H1 (cell line): ENCODE measurements around the gene CSTF2T. TPM values are rescaled to one million over a fixed set of nuclear protein-coding genes. Genes with fewer than 3 reads are reported as not detected.

Experiments used
- CTCF ChIA-PET: fragments of 300-600 bp; sonication (Branson Sonifier 250); formaldehyde crosslinking; loops from one replicate; lab custom pipeline; 2021; ENCODE audit not compliant: partially characterized antibody; lab: Charles Lee
- POLR2A ChIA-PET: fragments of 300-600 bp; sonication (Branson Sonifier 250); formaldehyde crosslinking; loops from one replicate; lab custom pipeline; 2021; ENCODE audit warnings: inconsistent platforms; ENCODE audit not compliant: partially characterized antibody; lab: Charles Lee
- DNase-seq, 2 experiments: peaks; one replicate each; pipeline versions ENCODE4 v3.0.0 to v3.0.0-alpha.2; 2010 to 2022; ENCODE audit warnings: low spot score in 2 of 2, low read depth in 1 of 2, mixed read lengths in 1 of 2
- FAIRE-seq: peaks from 2 replicates; lab custom pipeline; 2011; peaks lifted over from hg19 to GRCh38; lab: Jason Lieb, UNC
- H2AFZ ChIP-seq: 2 replicates; pipeline ENCODE4 v1.8.1; 2012; ENCODE audit warnings: low read length, inconsistent platforms
- H2AK5ac ChIP-seq: 2 replicates; pipeline ENCODE4 v1.6.1; 2013; ENCODE audit warnings: low read depth, low read length
- H2BK120ac ChIP-seq: replicated peaks from 2 replicates; pipeline ENCODE3; 2013; ENCODE audit warnings: low read depth, low read length, inconsistent platforms
- H2BK12ac ChIP-seq: 2 replicates; pipeline ENCODE4 v1.6.1; 2013; ENCODE audit warnings: low read depth, low read length
- H2BK15ac ChIP-seq: 2 replicates; pipeline ENCODE4 v1.6.1; 2013; ENCODE audit warnings: low read length
- H2BK20ac ChIP-seq: 2 replicates; pipeline ENCODE4 v1.6.1; 2013; ENCODE audit warnings: low read length
- H2BK5ac ChIP-seq: 2 replicates; pipeline ENCODE4 v1.6.1; 2013; ENCODE audit warnings: low read depth, low read length
- H3K14ac ChIP-seq: 2 replicates; pipeline ENCODE4 v1.6.1; 2013; ENCODE audit warnings: inconsistent platforms; ENCODE audit not compliant: insufficient read length
- H3K18ac ChIP-seq: 2 replicates; pipeline ENCODE4 v1.6.1; 2013; ENCODE audit warnings: low read length; ENCODE audit errors: extremely low read depth
- H3K23ac ChIP-seq: 2 replicates; pipeline ENCODE4 v1.6.1; 2013; ENCODE audit warnings: inconsistent platforms; ENCODE audit not compliant: insufficient read length
- H3K23me2 ChIP-seq: 2 replicates; pipeline ENCODE4 v1.6.1; 2013; ENCODE audit warnings: low read depth, low read length
- H3K27ac ChIP-seq: 2 replicates; pipeline ENCODE4 v1.6.1; 2011; ENCODE audit warnings: low read depth, low read length, inconsistent platforms
- H3K27me3 ChIP-seq, 4 experiments: replicated peaks in 1 of 4; 1 replicate in 1 of 4; 2 replicates in 3 of 4; pipeline versions ENCODE4 v1.6.1 to v1.8.1; 2011 to 2013; ENCODE audit warnings: low read length in 3 of 4, mild to moderate bottlenecking in 3 of 4, inconsistent platforms in 2 of 4, mixed read lengths in 2 of 4, moderate library complexity in 1 of 4; ENCODE audit not compliant: control insufficient read depth in 3 of 4, insufficient read depth in 3 of 4; ENCODE audit errors: extremely low read depth in 1 of 4
- H3K36me3 ChIP-seq, 4 experiments: 2 replicates each; pipeline versions ENCODE4 v1.6.1 to v1.8.1; 2011 to 2013; ENCODE audit warnings: mild to moderate bottlenecking in 4 of 4, low read length in 3 of 4, moderate library complexity in 2 of 4, control low read depth in 1 of 4, inconsistent platforms in 1 of 4; ENCODE audit not compliant: insufficient read depth in 4 of 4, control insufficient read depth in 2 of 4
- H3K4ac ChIP-seq: replicated peaks from 2 replicates; pipeline ENCODE3; 2013; ENCODE audit warnings: low read length, low read depth, mixed read lengths, inconsistent platforms; ENCODE audit not compliant: insufficient read length
- H3K4me1 ChIP-seq, 4 experiments: replicated peaks in 1 of 4; 1 replicate in 1 of 4; 2 replicates in 3 of 4; pipeline versions ENCODE4 v1.6.1 to v1.8.1; 2011 to 2013; ENCODE audit warnings: low read length in 3 of 4, inconsistent platforms in 2 of 4, mixed read lengths in 1 of 4; ENCODE audit not compliant: insufficient read depth in 4 of 4, control insufficient read depth in 3 of 4
- H3K4me2 ChIP-seq, 2 experiments: 2 replicates each; pipeline versions ENCODE4 v1.6.1 to v1.8.1; 2011 to 2013; ENCODE audit warnings: low read depth in 2 of 2, low read length in 2 of 2, control low read depth in 1 of 2, inconsistent platforms in 1 of 2, mild to moderate bottlenecking in 1 of 2; ENCODE audit not compliant: insufficient read depth in 1 of 2
- H3K4me3 ChIP-seq, 4 experiments: fragments of 200-600, 300-600 bp in 1 of 4; sonication (generic), shearing (Covaris generic), sonication (Bioruptor Twin) in 1 of 4; 2 replicates each; pipeline versions ENCODE4 v1.5.1 to v1.8.1; 2011 to 2016; ENCODE audit warnings: low read length in 4 of 4, low read depth in 3 of 4, control low read depth in 2 of 4, inconsistent platforms in 2 of 4, mild to moderate bottlenecking in 2 of 4, mixed read lengths in 1 of 4, moderate library complexity in 1 of 4; ENCODE audit not compliant: insufficient read depth in 2 of 4; ENCODE audit errors: extremely low read depth in 1 of 4
- H3K56ac ChIP-seq: replicated peaks from 2 replicates; pipeline ENCODE3; 2013; ENCODE audit warnings: low read depth, mild to moderate bottlenecking, mixed read lengths, low read length, inconsistent platforms; ENCODE audit not compliant: insufficient read length
- H3K79me1 ChIP-seq: 2 replicates; pipeline ENCODE4 v1.6.1; 2013; ENCODE audit warnings: low read depth, low read length, control low read depth
- H3K79me2 ChIP-seq, 2 experiments: 2 replicates each; pipeline versions ENCODE4 v1.6.1 to v1.8.1; 2012 to 2013; ENCODE audit warnings: low read length in 2 of 2, mild to moderate bottlenecking in 2 of 2, inconsistent platforms in 1 of 2; ENCODE audit not compliant: insufficient read depth in 2 of 2, control insufficient read depth in 1 of 2
- H3K9ac ChIP-seq, 4 experiments: replicated peaks in 1 of 4; 1 replicate in 1 of 4; 2 replicates in 3 of 4; pipeline versions ENCODE4 v1.6.1 to v1.8.1; 2011 to 2013; ENCODE audit warnings: low read depth in 3 of 4, low read length in 3 of 4, control low read depth in 2 of 4, mild to moderate bottlenecking in 2 of 4, moderate library complexity in 2 of 4, inconsistent platforms in 1 of 4; ENCODE audit errors: extremely low read depth in 1 of 4
- H3K9me3 ChIP-seq, 2 experiments: 2 replicates each; pipeline versions ENCODE4 v1.6.1 to v1.8.1; 2012 to 2013; ENCODE audit warnings: mild to moderate bottlenecking in 2 of 2, moderate library complexity in 2 of 2, control low read depth in 1 of 2, inconsistent platforms in 1 of 2, low read depth in 1 of 2, low read length in 1 of 2, mixed read lengths in 1 of 2; ENCODE audit not compliant: insufficient read depth in 2 of 2
- H4K20me1 ChIP-seq, 2 experiments: replicated peaks in 1 of 2; 2 replicates each; pipeline versions ENCODE3 to v1.8.1; 2011 to 2013; ENCODE audit warnings: inconsistent platforms in 2 of 2, low read length in 2 of 2, mild to moderate bottlenecking in 1 of 2; ENCODE audit not compliant: insufficient read depth in 2 of 2, control insufficient read depth in 1 of 2
- H4K5ac ChIP-seq: 2 replicates; pipeline ENCODE4 v1.6.1; 2013; ENCODE audit warnings: low read length, low read depth, mixed read lengths, inconsistent platforms; ENCODE audit not compliant: insufficient read length
- H4K8ac ChIP-seq: 2 replicates; pipeline ENCODE4 v1.8.0; 2013; ENCODE audit warnings: mild to moderate bottlenecking, moderate library complexity, low read length, inconsistent platforms; ENCODE audit not compliant: insufficient read depth; ENCODE audit errors: extremely low read depth
- H4K91ac ChIP-seq: replicated peaks from 2 replicates; pipeline ENCODE3; 2013; ENCODE audit warnings: low read length, mixed read lengths, inconsistent platforms; ENCODE audit not compliant: insufficient read length
- BCL11A ChIP-seq, 2 experiments: IDR thresholded peaks; one replicate each; pipeline ENCODE4 v1.6.1; 2011; ENCODE audit warnings: low read depth in 2 of 2, low read length in 2 of 2, mild to moderate bottlenecking in 2 of 2
- CREB1 ChIP-seq: IDR thresholded peaks from 2 replicates; pipeline ENCODE4 v1.6.1; 2012; ENCODE audit warnings: inconsistent platforms
- FOSL1 ChIP-seq: IDR thresholded peaks from 2 replicates; pipeline ENCODE4 v1.6.1; 2011; ENCODE audit warnings: mild to moderate bottlenecking, low read depth, low read length, moderate library complexity; ENCODE audit not compliant: insufficient read depth
- JUN ChIP-seq: IDR thresholded peaks from 2 replicates; pipeline ENCODE4 v1.6.1; 2011; ENCODE audit warnings: low read depth, mild to moderate bottlenecking, improper control_type of control experiment, low read length
- KDM5A ChIP-seq: fragments of 200-600 bp; IDR thresholded peaks from 2 replicates; pipeline ENCODE4 v1.7.1; 2012; ENCODE audit warnings: mild to moderate bottlenecking, low read length, inconsistent platforms, mixed read lengths
- MAFK ChIP-seq: IDR thresholded peaks from 2 replicates; pipeline ENCODE4 v1.6.1; 2012; ENCODE audit warnings: low read depth, mild to moderate bottlenecking, improper control_type of control experiment, low read length
- PHF8 ChIP-seq: fragments of 200-600 bp; sonication (generic); conservative IDR thresholded peaks from 2 replicates; pipeline ENCODE4 v1.7.1; 2012; ENCODE audit warnings: low read depth, mild to moderate bottlenecking, inconsistent platforms, low read length, moderate library complexity
- POLR2AphosphoS5 ChIP-seq: IDR thresholded peaks from 2 replicates; pipeline ENCODE4 v1.6.1; 2011; ENCODE audit warnings: low read depth, low read length
- RNF2 ChIP-seq: fragments of 200-900, 300-1000 bp; sonication (generic); IDR thresholded peaks from 2 replicates; pipeline ENCODE4 v1.7.1; 2016; ENCODE audit warnings: borderline replicate concordance, low read depth, mild to moderate bottlenecking, antibody characterized with exemption, low read length; ENCODE audit not compliant: poor library complexity, severe bottlenecking; ENCODE audit errors: missing control alignments
- TAF1 ChIP-seq: IDR thresholded peaks from 2 replicates; pipeline ENCODE4 v1.6.1; 2011; ENCODE audit warnings: mild to moderate bottlenecking, low read depth, low read length
- TAF7 ChIP-seq: optimal IDR thresholded peaks from 2 replicates; pipeline ENCODE3; 2011; ENCODE audit warnings: low read depth, mild to moderate bottlenecking, inconsistent platforms, low read length, moderate library complexity, borderline replicate concordance
- TBP ChIP-seq: IDR thresholded peaks from 2 replicates; pipeline ENCODE4 v1.6.1; 2011; ENCODE audit warnings: low read depth, low read length, improper control_type of control experiment
- WGBS, 2 experiments: shearing (Covaris generic) in 1 of 2; methylation state at CpG; one replicate each; pipeline versions ENCODE4 v1.1.6 to v1.1.7; 2013 to 2015; ENCODE audit warnings: low lambda C conversion rate in 2 of 2, mixed read lengths in 2 of 2, inconsistent platforms in 1 of 2, low coverage in 1 of 2, missing lambda C conversion rate in 1 of 2; ENCODE audit not compliant: insufficient replicate concordance in 2 of 2, insufficient coverage in 1 of 2, insufficient read length in 1 of 2; ENCODE audit errors: extremely low coverage in 1 of 2, missing lambda C conversion rate in 1 of 2; 5-methylcytosine and 5-hydroxymethylcytosine counted together
- polyA plus RNA-seq, 7 experiments: library from polyadenylated mRNA; depleted of rRNA in 3 of 7; stranded (reverse) in 5 of 7; unstranded in 2 of 7; fragments of >200 nt in 5 of 7; fragments of 200-250 nt in 2 of 7; gene quantifications; 1 replicate in 5 of 7; 2 replicates in 1 of 7; 4 replicates in 1 of 7; pipeline versions ENCODE4 v1.2.1 to v1.2.3, GENCODE V29; 2011 to 2013; ENCODE audit warnings: missing spikeins in 2 of 7, mixed read lengths in 2 of 7
- total RNA-seq: library from RNA; stranded (reverse); fragmentation: NEBNext Ultra II Directional; extraction: Animal tissue kit (Norgen Biotek cat#: 25700); gene quantifications from 2 replicates; pipeline ENCODE4 v1.2.1, GENCODE V29; 2021
- TF ChIP-seq, protein P1 (sequence below): IDR thresholded peaks from 2 replicates; pipeline ENCODE4 v1.6.1; 2011; ENCODE audit warnings: low read length, improper control_type of control experiment

The CSTF2T gene
- total and polyA plus RNA-seq, 2 of the 8 experiments (the other 6 are each of a cell fraction or from before 2014, with no cell fraction given), result 9.4 to 32.4 TPM

- no peaks in the 10 kb centered on the region for H3K36me3 ChIP-seq
- H4K91ac ChIP-seq, result no peak overlapping the region
- H4K8ac ChIP-seq, result no peak overlapping the region
- H3K79me1 ChIP-seq, result no peaks in the 10 kb centered on the region
- WGBS, 2 experiments, result 96% methylated on average over 7 of the region's 7 CpGs; no CpG with 5 or more reads in 1 of the 2 experiments
- H3K18ac ChIP-seq, result no peak overlapping the region
- ChIA-PET CTCF (no interaction called here), POLR2A (no interaction called here)
- no peak overlapping the region for H3K9ac ChIP-seq
- DNase-seq (no peak), FAIRE-seq (no peak)
- no peak overlapping the region for H2AK5ac ChIP-seq
- H3K4me2 ChIP-seq, result no peak overlapping the region
- H3K4me1 ChIP-seq, result no peaks in the 10 kb centered on the region
- no peak overlapping the region for H4K5ac ChIP-seq
- no peak overlapping the region for H3K27ac ChIP-seq
- H3K23me2 ChIP-seq, result no peaks in the 10 kb centered on the region
- H3K14ac ChIP-seq, result no peak overlapping the region
- no peak overlapping the region for H2BK120ac ChIP-seq
- H2BK12ac ChIP-seq, result no peak overlapping the region
- no peak overlapping the region for H3K23ac ChIP-seq
- no peak overlapping the region for H2AFZ ChIP-seq
- no peak overlapping the region for H2BK20ac ChIP-seq
- H2BK15ac ChIP-seq, result no peak overlapping the region
- no peak overlapping the region for H3K4me3 ChIP-seq
- no peaks in the 10 kb centered on the region for H3K79me2 ChIP-seq
- no peak overlapping the region for H3K4ac ChIP-seq
- no peaks in the 10 kb centered on the region for H3K27me3 ChIP-seq
- H3K56ac ChIP-seq, result no peak overlapping the region
- H2BK5ac ChIP-seq, result no peak overlapping the region
- no peaks in the 10 kb centered on the region for H4K20me1 ChIP-seq
- no peaks in the 10 kb centered on the region for H3K9me3 ChIP-seq
- TF ChIP-seq BCL11A (IDR thresholded peaks at IDR 0.05; ENCODE audit: low read depth in 2 of 2, low read length in 2 of 2), result no peak
- TF ChIP-seq, protein P1, sequence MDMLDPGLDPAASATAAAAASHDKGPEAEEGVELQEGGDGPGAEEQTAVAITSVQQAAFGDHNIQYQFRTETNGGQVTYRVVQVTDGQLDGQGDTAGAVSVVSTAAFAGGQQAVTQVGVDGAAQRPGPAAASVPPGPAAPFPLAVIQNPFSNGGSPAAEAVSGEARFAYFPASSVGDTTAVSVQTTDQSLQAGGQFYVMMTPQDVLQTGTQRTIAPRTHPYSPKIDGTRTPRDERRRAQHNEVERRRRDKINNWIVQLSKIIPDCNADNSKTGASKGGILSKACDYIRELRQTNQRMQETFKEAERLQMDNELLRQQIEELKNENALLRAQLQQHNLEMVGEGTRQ, result no peak
- TF ChIP-seq TBP, result no peak
- TF ChIP-seq PHF8, result no peak
- TF ChIP-seq POLR2AphosphoS5, result no peak
- no peak for TF ChIP-seq TAF1
- TF ChIP-seq RNF2, result no peak
- no peak for TF ChIP-seq CREB1
- TF ChIP-seq TAF7, result no peak
- TF ChIP-seq MAFK, result no peak
- no peak for TF ChIP-seq FOSL1
- TF ChIP-seq JUN, result no peak
- no peak for TF ChIP-seq KDM5A
Observed at GRCh38 chr10:51729822-51730555, 30.6 kb upstream of the CSTF2T start.
